ENCODE measurements around the gene RNF152.

The RNF152 gene

DNA sequence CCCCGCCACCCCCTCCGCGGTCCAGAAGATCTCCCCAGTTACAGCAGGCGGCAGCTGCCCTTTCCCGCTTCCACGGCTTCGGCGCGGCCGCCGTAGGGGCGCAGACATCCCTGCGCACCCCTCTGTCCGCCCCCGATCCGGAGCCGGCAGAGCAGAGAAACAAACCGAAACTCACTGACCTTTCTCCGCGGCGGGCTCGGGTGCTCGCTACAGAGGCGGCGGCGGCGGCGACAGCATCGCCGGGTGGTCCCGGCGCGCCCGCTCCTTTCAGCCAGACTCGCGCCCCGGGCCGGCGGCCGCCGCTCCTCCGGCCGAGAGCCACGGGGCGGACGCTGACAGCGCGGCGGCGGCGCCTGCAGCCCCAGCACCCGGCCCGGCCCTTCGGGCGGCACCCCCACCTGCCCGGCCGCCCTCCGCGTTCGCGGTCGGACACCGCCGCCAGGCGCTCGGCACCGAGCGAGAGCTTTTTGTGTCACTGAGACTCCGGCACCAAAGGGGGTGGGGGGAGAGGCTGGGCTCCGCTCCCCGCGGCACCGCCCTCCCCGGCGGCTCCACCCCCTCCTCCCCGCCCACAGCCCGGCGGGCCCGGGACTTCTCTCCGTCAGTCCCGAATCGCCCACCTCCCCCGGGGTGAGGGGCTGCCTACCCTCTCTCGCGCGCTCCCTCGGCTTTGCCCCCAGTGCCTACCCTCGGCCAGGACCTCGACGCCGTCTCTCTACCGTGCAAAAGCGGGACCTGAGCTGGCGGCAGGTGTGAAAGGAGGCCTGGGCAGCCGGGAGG lies 1.4 kb upstream of the RNF152 start:
- DNase-seq = peak; percentile 36

DNA sequence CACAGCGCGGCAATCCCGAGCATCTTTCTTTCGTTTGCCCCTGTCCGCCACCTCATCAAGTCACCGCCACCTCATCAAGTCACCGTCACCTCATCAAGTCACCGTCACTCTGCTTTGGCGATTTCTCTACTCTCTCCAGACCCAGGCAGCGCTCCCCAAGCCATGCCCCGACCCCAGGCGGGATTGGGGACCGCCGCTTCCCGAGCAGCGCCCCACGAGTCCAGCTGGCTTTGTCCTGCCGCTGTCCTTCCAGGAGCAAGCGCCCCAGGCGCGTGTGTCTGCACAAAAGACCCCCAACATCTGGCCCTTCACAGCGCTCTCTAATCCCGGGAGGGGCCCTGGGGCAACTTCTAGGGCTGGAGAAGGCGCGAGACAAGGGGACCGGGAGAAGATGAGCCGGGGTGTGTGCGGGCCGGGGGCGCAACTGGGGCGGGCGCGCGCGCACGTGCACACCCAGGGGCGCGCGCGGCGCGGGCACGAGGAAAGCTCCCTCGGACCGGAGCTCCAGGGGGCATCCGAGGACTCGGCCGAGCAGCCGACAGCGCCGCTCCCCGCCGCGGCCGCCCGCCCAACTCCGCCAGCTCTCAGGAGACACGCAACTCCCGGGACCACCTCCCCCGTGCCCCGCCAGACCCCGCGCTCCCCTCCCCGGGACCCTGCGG lies 633 bp upstream of the RNF152 start:
- no peak for DNase-seq

DNA sequence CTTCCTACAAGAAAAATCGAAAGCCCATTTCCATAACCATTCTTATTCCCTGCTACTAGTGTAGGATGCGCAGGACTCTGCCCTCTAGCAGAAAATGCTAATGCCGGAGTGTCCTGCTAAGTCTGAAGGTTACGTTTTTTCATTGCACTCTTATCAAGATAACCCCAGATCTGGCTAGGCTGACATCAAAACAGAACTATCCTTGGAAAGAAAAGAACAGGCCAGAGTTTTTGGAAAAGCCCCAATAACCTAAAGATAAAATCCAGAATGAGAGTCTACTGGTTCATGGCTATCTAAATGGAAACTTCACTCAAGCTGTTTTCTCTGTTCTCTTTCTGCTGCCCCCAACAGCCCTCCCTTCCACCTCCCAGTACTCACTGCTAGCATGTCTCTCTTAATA lies 913 bp downstream of the RNF152 start:
- no peak for DNase-seq

DNA sequence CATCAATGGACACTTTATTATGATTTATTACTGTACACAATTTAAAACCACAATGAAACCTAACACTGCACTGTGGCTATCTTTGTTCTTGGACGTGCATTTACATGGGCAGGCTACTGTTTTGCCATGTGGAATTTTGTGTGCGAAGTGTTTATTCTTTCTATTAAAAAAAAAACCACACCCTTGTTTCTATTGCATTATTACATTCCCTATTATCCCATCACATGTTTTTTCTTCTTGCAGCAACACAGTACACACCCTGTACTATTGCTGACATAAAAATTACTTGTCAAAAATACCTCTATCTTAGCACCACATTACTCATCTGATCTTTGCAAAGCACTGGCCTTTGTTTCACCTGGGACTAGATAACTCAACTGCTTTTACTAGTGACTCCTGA lies 1.5 kb downstream of the RNF152 start:
- DNase-seq = no peak

DNA sequence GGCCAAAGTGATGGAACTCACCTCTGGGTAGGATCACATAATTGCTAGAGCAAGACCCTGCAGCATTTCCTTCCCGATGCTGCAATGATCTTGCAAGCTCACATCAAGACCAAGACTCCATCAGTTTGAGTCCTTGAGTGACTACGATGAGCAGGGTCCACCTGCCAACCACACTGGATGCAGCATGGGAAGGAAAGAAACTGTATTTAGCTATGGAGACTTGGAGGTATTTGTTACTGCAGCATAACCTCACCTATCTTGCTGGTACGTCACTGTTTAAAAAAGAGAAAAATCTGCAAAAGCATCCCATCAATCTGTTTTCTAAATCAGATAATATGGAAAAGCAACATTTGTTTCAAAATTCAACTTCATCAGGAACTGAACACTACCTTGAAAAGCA lies 2.5 kb downstream of the RNF152 start:
- DNase-seq = no peak

DNA sequence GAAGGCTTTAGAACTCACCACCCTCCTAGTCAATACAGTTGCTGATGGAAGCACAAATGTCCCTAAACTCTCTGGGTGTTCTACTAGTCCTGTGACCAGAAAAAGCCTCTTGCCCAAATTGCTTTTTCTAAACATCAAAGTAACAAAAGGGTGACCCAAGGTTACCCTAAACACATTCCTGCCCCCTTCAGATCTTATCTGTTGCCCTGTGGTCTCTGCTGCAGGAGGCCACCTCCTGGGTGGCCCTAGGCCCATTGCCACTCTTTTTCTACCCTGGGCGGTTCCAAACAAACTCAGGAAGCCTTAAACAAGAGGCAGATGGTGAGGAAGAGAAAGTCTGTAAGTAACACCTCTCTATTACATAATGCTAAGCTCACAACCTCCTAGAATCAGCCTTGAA lies 3.3 kb downstream of the RNF152 start:
- no peak for DNase-seq

DNA sequence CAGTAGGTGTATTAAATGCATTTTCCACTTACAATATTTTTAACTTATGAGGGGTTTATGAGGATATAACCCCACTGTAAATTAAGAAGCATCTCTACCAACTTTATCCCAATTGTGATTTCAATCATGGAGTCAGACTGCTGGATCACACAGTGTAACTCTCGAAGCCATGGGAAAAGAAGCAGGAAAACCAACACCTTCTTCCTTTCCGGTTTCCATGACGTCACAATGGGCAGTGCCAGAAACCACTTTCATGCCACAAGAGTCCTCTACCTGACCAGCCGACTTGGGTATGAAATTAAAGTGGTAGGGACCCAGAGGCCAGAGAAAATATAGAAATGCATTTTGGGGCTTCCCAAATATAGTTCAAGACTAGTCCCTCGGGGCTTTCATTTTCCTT lies 4.2 kb downstream of the RNF152 start:
- DNase-seq = no peak

DNA sequence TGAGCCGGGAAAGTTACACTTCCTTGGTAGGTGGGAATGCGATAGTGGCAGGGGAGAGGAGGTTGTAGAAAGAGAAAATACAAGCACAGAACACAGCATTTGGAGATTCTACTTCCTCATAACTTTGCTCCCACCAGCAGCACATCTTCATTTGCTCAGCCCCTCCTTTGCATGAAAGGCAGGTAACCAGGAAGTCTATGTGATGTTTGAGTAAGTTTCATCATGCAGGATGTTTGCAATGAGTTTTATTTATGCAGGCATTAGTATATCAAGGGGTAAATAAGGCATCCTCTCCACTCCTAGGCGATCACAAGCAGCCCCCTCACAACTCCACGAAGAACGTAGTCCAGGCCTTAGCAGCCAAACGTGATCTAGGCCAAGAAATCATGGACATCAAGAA lies 5.0 kb downstream of the RNF152 start:
- DNase-seq = no peak

DNA sequence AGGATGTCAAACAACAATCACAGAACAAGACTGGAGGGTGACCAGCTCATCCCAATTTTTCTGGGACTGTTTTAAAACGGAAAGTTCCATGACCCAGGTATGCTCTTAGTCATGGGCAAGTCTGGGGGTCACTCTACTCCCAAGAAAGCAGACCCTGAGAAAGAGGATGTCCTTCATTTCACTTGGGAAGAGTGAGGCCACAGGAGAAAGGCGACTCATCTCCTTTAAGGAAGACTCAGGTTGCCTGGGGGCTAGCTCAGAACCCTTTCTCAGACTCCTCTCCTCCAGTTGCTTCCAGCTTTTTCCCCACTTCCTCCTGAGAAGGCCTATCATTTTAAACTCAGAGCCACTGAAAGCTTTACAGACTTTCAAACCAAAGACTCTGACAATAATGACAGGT lies 9.3 kb downstream of the RNF152 start:
- no peak for DNase-seq

DNA sequence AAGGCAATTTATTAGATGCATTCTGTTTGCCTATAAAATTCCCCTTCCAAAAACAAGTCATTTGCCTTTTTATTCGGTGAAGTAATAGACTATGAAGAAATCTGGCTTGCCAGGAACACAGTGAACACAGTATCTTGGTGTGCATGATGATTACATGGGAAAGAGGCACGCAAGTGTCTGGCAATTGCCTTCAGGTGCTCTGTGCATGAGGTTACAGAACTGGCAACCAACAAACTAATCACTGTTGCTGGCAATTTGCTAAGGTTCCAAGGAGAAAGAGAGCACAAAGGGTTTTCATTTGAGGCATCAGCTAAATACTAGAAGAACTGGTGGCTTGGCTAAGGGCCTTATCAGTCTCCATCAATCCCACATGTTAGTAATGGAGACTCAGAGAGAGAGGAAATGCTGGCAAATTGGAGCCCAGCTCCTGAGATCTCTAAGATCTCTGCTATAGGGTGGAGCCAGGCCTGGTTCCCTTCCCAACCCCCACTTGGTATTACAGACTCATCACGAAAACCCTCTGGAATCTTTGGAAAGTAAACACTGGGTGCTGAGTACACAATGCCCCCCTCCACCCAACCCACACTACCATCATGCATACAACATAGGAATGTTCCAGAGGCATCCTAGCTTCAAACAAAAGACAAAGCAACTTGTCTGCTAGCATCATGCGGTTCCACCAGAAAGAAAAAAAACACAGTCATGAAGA lies 10.4 kb downstream of the RNF152 start:
- no peak for DNase-seq

DNA sequence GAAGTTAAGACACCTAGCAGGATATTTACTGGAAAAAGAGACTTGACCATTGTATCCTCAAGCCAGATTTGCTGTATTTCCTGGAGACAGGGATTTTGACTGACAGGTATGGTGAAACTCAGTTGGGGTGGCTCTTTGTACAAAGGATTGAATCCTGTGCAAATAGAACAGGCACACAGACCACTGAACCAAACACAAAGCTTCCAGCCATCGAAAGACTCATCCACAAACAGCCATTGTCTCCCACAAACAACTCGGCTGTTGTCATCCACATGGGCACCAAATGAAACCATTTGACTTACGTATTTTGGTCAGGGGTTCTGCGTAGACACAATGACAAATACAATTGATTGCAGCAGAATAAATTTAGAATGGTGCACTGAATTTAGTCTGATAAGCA lies 15.9 kb downstream of the RNF152 start:
- no peak for DNase-seq

DNA sequence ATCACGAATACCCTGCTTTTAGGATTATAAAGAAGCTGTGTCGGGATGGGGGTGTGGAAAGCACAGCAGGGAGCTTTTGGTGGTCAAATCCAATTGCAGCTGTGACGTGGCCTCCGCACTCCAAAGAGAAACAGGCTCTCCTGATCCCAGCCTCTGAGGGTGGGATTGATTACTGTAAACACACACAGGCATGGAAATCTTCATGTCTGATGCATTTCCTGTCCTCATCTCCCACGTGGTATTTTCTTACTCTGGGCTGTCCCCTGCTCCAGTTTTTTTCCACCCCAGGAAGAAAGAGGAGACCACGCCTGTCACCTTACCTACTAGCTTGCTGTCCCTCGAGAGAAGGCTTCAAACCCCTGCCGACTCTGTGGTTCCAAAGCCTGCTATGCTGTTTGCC lies 22.7 kb downstream of the RNF152 start:
- no peak for DNase-seq

DNA sequence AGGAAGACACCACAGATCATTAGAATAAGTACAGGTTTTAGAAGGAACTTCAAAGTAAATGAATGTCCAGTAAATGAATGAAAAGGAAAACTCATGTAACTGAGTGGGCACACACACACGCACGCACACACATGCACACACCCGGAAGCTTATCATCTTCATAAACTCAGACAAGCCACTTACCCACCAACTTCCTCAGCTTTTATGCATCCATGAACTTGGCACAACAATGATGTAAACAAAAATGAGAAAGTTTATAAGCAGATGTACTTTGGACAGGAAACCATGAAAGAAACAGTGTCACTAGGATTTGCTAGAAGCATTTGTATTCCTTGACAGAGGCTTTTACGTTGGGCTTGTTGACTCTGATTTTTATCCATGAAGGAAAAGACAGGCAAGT lies 23.2 kb downstream of the RNF152 start:
- no peak for DNase-seq

DNA sequence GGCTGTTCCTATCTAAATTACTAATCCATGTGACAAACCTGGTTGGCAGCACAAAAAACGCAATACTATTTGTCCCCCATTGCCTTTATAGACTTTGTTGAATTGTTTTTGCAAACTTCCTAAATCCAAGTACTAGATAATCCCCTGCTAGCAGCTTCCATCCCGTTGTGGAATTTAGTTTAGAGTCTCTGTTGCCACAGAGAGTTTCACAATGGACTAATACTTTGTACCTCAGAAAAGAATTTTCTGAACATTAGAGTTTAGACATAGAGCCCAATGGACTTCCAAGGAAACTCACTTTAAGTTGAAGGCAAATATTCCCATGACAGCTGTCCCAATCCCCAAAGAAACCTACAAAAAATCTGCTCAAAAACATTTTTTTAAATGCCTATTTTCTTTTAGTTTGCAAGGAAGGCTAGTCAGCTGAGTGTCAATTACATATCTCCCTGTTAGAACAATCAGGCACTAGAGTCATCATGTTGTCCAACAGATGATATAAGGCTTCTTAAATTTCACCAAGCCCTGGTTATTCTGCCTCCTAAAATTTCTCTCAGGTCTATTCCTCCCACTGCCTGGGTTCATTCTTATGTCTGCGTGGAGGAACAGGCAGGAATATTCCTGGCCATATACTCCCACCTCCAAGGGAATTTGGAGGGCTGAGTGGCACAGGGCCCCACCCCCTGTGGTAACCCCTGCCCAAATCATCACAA lies 27.2 kb downstream of the RNF152 start:
- DNase-seq = no peak

DNA sequence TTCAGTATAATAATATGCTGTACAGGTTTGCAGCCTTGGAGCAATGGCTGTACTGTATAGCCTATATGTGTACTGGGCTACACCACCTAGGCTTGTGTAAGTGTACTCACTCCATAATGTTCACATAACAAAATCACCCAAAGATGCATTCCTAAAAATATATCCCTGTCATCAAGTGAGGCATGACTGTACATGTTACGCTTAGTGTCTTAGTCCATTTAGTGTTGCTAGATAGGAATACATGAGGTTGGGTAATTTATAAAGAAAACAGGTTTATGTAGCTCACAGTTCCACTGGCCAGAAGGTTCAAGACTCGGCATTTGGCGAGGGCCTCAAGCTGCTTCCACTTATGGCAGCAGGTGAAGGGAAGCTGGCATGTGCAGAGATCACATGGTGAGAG lies 31.4 kb downstream of the RNF152 start:
- no peak for DNase-seq

DNA sequence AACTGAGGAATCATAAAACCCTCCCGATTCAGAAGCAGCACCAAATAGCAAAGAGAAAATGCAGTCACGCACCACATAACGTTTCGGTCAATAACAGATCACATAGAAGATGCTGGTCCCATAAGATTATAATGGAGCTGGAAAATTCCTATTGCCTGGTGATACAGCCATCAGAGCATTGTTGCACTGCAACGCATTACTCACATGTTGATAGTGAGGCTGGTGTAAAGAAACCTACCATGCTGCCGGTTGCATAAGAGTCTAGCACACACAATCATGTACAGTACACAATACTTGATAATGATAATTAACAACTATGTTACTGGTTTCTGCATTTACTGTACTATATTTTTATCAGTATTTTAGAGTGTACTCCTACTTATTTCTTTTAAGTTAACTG lies 32.5 kb downstream of the RNF152 start:
- no peak for DNase-seq

DNA sequence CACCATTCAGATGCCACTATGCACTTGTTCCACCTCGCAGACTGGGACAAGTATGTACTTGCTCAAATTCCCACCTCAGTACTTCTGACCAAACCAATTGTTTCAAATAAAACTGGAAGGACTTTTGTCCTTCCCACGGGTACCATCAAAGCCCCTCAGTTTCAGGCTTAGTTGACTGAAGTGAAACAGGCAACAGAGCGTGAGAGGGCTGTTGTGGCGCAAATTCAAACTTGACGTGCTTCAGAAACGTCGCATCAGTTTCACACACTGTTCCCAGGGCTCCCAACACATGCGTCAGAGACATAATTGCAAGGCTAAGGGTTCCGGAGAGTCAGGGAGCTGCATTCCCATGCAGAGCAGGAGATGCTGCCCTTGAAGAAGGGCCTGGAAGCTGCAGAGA lies 33.7 kb downstream of the RNF152 start:
- DNase-seq = no peak

DNA sequence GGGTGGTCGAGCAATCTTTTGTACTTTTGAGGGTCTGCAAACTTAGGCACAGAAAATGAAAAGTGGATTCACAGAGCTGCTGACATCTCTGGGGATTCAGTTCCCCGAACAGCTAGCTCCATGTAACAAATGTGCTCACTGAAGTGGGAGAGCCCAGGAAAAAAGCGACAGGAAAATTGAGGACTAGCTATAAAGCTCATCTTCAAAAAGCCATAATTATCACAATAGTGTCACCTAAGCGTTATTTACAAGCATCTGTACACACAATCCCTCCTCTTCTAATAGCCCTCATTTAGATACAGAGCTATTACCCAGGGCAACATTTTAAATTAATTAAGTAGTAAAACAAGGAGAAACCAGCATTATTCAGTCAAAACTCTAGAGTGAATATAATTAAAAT lies 36.1 kb downstream of the RNF152 start:
- no peak for DNase-seq

DNA sequence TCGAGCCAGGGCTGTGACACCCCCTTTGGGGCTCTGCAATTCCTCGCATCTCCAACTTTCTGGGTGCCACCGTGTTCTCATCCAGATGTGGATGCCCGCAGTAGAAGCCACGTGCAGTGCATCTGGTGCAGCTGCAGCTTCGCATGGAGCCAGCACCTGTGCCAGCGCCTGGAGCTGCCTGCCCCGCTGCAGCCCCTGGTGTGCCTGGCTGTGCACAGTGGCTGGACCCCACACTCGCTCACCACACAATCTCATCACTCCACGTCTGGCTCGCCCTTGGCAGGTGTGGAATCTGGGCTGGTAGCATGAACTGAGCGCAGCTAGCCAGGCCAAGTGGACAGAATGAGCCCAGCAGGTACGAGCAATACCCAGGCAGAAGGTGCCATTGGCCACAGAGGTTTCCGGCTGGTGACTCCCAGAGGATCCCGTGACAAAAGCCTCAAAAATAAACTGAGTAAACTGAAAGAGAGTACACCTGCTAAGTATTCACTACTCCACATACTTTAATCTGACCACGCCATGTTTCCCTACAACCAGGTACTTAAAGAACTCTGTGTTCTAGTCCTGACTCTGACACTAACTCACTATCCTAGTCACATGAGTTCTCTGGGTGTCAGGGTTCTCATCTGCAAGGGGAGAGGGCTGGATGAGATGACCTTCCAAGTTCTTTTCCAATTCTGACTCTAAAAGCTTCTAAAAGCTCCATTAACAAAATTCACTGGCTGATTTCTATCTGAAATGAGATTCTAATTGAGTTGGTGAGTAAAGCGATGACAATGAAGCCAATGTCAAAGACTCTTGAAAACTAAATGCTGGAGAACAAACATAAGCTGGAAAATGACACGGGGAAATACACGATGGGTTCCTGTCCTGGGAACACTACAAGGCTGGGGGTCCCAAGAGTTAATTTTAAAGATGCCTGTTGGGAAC lies 37.1 kb downstream of the RNF152 start:
- no peak for DNase-seq

DNA sequence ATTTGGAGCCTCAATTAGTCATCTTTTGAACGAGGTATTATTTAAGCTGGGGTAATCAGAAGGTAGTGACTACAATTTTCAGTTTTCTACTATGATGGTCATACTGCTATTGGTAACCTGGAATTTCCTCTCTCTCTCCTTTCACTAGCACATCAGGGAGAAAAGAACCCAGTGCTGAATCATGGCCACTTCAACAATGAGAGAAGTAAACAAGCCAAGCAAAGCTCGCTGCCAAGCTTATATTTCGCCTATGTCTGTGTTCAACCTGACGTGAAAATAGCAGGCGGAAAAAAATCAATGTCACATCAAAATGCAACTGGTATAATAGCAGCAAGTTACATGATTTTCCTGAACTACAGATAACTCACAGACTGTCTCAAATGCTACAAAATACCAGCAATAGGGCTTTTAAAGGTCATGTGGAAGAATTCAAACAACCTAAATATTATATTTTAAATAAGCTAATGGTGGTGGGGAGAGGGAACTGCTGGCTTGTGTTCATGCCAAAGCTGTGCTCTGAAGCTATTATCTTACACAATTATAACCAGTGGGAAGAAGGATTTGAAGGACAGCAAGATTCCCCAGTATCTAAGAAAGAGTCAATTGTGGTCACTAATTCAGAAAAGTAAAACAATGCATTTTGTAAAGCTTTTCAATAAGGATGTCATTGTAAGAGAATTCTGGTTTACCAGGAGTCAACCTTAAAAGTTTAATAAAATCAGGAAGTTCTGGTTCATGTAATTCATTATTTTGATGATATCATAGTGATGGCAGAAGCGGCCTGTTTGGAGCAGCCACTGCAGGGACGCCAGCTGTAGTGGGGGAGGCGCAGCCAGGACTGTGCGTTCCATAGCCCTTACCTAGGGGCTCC lies 38.0 kb downstream of the RNF152 start:
- DNase-seq = no peak

DNA sequence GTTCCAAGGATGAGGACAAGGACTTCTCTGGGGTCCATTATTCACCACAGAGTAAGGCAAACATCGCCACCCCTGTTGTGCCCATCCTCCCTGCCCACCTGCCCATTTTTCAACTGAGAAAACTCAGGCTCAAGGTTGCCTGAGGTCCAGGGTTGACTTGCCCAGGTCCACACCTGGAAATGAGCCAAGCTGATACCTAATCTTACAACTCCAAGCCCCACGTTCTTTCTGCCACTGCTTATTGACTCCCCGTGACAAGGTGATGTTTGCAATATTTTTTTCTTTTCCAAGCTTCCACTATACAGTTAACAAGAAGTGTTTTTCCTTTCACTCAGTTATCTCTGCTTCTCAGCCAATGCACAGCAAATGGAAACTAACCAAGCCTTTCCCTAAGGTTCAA lies 39.0 kb downstream of the RNF152 start:
- DNase-seq = no peak

Measured in T1000 (cell line).